Measurements from ENCODE around the gene SERGEF. TPM values are rescaled to one million over a fixed set of nuclear protein-coding genes. Genes with fewer than 3 reads are reported as not detected.
A peak's percentile ranks its signal among the peaks of the same experiment; 100 is the strongest.

SERGEF gene
- total and polyA plus RNA-seq, 2 experiments from 2014 or later: 29.8 to 64.0 TPM

DNA sequence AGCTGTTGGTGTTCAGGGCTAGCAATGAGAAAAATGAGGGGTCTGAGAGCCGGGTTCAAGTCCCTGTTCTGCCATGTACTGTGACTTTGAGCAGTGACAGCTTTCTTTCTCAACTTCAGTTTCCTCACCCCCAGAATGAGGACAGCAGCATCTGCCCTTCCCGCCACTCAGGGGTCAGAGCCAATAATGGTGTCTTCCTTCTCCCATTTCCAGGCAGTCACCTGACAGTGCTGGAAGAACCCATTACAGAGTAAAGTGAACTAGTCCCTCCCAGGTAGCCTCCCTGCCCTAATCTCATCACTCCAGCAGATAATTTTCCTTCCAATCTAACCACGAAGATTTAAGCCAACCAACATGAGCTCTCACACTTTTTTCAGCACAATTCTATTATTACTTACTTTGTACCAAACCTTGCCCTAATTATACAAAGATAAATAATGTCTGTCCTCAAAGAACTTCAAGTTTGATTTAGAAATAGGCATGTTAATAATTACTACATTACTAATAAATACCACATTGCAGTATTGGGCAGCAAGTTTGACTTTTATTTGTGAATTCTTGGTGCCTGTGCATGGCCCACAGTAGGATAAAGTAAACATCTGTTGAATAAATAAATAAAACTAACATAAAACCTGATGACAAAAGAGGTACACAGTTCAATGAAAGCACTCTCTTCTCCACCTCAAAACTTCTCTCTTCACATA is 61.0 kb downstream of the SERGEF start:
- Histone ChIP-seq H3K9me3 (ENCODE audit: low read depth) (no peaks in the 10 kb centered on the region), H3K4me1 (ENCODE audit: low read depth) (peaks cover 28% of the 10 kb centered on the region), H3K4me3 (no peak overlapping the region), H3K27ac (peak overlapping the region; percentile 89), H3K27me3 (no peaks in the 10 kb centered on the region), H3K36me3 (no peaks in the 10 kb centered on the region)
- TF ChIP-seq, protein P1, sequence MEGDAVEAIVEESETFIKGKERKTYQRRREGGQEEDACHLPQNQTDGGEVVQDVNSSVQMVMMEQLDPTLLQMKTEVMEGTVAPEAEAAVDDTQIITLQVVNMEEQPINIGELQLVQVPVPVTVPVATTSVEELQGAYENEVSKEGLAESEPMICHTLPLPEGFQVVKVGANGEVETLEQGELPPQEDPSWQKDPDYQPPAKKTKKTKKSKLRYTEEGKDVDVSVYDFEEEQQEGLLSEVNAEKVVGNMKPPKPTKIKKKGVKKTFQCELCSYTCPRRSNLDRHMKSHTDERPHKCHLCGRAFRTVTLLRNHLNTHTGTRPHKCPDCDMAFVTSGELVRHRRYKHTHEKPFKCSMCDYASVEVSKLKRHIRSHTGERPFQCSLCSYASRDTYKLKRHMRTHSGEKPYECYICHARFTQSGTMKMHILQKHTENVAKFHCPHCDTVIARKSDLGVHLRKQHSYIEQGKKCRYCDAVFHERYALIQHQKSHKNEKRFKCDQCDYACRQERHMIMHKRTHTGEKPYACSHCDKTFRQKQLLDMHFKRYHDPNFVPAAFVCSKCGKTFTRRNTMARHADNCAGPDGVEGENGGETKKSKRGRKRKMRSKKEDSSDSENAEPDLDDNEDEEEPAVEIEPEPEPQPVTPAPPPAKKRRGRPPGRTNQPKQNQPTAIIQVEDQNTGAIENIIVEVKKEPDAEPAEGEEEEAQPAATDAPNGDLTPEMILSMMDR (IDR thresholded peaks at IDR 0.05; ENCODE audit: low read depth, low read length): no peak
- DNase-seq (ENCODE audit: low read depth in 1 of 2, low spot score in 1 of 2): no peak

DNA sequence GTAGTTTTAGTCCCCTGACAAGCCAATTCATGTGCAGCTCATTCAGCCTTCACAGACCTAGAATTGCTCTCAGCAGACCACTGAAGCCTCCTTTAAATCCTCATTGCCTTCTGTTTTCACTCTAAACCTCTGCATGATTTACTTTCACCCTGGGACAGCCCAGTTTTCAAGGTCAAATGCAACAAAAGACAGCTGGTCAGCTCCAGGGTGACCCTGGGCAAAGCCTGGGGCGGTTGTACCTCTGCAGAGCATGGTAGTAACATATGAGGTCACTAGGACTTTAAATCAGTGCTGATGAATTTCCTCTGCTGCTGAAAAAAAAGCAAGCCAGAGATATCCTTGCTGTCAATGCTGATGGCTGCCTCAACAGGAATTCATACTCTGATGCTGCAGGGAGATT is 62.2 kb downstream of the SERGEF start:
- Histone ChIP-seq H3K36me3 (no peaks in the 10 kb centered on the region), H3K4me3 (no peak overlapping the region), H3K9me3 (ENCODE audit: low read depth) (no peaks in the 10 kb centered on the region), H3K4me1 (ENCODE audit: low read depth) (peaks cover 28% of the 10 kb centered on the region), H3K27me3 (no peaks in the 10 kb centered on the region), H3K27ac (no peak overlapping the region)
- TF ChIP-seq, protein P1 (IDR thresholded peaks at IDR 0.05; ENCODE audit: low read depth, low read length): no peak
- no peak for DNase-seq (ENCODE audit: low read depth in 1 of 2, low spot score in 1 of 2)

DNA sequence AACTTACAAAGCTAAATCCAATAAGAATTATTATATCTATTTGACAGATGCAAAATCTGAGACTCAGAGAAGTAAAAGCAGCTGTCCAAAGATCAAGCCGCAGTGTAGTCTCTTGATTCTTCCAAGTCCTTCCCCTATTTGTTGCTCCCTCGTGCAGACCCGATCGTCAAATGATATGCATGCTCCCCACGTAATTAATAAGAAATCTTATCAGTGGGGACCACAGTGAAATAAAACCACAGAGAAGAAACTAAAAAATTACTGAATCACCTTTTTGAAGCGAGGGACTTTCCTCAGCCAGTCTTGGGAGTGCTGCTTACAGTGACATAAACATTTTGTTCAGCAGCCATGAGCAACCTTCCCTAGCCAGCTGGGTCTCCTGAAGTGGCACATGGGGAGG is 64.6 kb downstream of the SERGEF start:
- Histone ChIP-seq H3K4me1 (ENCODE audit: low read depth) (peaks cover 13% of the 10 kb centered on the region), H3K4me3 (no peak overlapping the region), H3K36me3 (no peaks in the 10 kb centered on the region), H3K27ac (no peak overlapping the region), H3K27me3 (no peaks in the 10 kb centered on the region), H3K9me3 (ENCODE audit: low read depth) (no peaks in the 10 kb centered on the region)
- no peak for DNase-seq (ENCODE audit: low read depth in 1 of 2, low spot score in 1 of 2)
- TF ChIP-seq, protein P1 (IDR thresholded peaks at IDR 0.05; ENCODE audit: low read depth, low read length): no peak

DNA sequence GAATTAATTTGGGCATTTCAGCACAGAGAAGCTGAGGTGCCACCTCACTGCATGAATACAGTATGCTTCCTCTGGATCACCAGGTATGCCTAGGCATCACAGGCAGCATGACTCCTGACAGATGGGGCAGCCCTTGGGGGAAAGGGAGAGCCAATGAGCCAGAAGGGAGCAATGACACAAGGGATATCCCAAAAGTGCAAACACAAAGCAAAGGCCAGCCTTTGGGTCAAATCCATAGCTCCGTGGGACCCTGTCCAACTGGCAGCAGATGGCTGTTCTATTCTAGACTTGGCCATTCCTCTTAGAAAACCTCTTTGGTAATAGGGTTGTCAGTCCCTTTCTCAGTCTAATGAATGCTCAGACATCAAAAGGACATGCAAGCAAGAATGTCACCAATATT is 73.3 kb downstream of the SERGEF start:
- H3K4me3 ChIP-seq: no peak overlapping the region
- TF ChIP-seq, protein P1 (IDR thresholded peaks at IDR 0.05; ENCODE audit: low read depth, low read length): no peak
- no peak overlapping the region for H3K27ac ChIP-seq
- H3K36me3 ChIP-seq: no peaks in the 10 kb centered on the region
- no peaks in the 10 kb centered on the region for H3K27me3 ChIP-seq
- no peak for DNase-seq (ENCODE audit: low read depth in 1 of 2, low spot score in 1 of 2)
- H3K9me3 ChIP-seq (ENCODE audit: low read depth): no peaks in the 10 kb centered on the region
- H3K4me1 ChIP-seq (ENCODE audit: low read depth): no peaks in the 10 kb centered on the region

DNA sequence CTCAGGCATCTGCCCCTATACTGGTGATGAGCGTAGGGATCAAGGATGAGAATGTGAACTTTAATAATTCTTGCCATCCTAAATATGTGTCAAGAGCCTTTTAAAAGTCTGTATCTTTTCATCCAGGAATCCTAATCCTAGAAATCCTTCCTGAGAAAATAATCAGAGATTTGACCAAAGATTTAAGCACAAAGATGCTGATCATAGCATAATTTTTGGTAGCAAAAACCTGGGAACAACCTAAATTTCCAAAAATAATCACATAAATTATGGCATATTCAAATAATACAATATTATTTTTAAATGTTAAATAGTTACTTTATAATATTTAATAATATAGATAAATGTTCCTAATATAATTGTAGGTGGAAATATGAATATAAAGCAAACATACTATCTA is 76.1 kb downstream of the SERGEF start:
- no peak overlapping the region for H3K27ac ChIP-seq
- no peaks in the 10 kb centered on the region for H3K36me3 ChIP-seq
- no peaks in the 10 kb centered on the region for H3K27me3 ChIP-seq
- TF ChIP-seq, protein P1 (IDR thresholded peaks at IDR 0.05; ENCODE audit: low read depth, low read length): no peak
- DNase-seq (ENCODE audit: low read depth in 1 of 2, low spot score in 1 of 2): no peak
- peaks cover 3% of the 10 kb centered on the region for H3K4me1 ChIP-seq (ENCODE audit: low read depth)
- H3K9me3 ChIP-seq (ENCODE audit: low read depth): no peaks in the 10 kb centered on the region
- H3K4me3 ChIP-seq: no peak overlapping the region

Data from cardiac muscle cell (in vitro differentiated cells and primary cell).